GM21825 (cell line): Measurements from ENCODE around the gene B3GALT6.
A peak's percentile ranks its signal among the peaks of the same experiment; 100 is the strongest.

Source experiments
- ATAC-seq: cut with Tn5 transposase; IDR thresholded peaks from one replicate; pipeline ENCODE4 v1.9.1; 2021; ENCODE audit warnings: mild to moderate bottlenecking, moderate library complexity; ENCODE audit not compliant: unreplicated experiment

B3GALT6 gene

DNA sequence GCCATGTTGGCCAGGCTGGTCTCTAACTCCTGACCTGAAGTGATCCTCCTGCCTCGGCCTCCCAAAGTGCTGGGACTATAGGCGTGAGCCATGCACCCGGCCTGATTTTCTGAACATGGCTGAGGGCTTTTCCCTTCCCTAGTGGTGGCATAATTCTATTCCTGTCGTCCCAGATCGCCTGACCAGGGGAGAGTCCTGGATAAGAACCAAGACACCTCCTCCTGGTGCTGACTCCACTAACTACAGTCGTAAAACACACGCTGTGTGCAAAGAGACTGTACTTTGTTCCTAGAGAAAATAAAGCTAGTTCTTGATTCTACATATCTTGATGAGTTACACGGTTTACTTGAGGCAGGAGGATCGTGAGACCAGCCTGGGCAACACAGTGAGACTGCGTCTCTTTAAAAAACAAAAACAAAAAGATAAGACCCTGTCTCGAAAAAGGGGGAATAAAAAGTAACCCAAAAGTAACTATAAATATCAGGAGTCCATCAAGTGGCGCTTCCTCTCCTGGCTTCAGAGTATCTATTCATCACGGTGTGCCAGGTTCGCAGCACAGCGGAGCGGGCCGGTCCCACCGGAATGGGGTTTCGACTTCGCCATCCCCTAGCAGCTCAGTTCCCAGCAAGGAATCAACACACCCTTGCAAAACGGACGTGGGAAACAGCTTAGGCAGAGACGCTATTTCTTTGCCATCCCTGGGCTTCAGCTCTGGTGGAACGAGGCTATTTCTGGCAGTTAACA, 1.2 kb upstream of the B3GALT6 start:
- ATAC-seq = no peak

DNA sequence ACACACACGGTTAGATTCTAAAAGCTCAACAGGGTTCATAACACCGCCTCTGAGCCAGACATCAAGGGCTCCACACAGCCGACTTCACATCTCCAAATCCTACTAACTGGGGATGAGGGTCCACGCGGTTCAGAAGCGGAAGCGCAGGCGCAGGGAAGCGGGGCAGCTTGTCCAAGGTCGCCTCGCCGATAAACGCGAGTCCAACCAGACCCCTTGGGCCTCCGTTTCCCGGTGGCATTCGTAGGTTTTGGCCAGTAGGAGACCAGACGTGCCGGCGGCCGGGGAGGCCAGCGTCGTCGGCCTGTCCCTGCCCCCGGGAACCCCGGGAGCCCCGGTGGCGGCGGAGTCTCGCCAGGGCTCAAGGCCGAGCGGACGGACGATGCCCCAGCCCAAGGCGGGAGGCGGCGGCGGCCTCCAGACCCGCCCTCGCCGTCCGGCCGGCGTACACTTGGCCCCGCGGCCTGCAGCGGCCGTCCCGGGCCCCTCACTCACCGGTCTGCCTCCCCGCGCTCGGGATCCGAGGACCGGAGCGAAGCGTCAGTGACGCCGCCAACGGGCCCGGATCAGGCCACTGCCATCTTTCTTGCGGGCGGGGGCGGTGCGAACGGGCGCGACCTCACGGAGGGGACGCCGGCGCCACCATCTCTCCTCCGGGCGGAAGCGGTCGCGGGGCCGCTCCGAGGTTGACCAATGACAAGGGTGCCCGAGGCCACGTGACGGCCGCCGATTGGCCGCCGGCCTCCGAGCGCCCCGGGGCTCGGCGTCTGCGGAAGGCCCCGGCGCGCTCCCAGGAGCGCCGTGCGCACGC, 433 bp upstream of the B3GALT6 start, which contains the start of gene SDF4:
TSS of gene SDF4 (minus strand) at position 602 of the 808 bp plus-strand sequence. CDS start 3,229 bp downstream, outside the sequence.
- ATAC-seq = peak; percentile 78

GRCh38 chr1:1232796-1233566, 944 bp downstream of the B3GALT6 start:
- ATAC-seq = no peak

DNA sequence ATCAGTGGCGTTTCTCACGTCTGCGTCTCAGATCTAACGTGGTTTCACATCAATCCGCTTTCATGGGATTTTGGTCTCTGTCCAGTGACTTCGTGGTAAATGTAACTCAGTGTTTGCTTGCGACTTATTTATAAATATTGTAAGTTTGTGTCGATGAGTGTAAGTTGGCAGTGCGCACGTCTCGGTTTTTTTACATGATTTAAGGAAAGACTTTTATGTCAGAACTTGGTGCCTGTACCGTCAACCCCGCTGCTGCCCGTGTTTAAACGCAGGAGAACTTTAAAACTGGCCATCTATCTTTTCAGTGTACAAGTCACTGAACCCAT, 1.5 kb downstream of the B3GALT6 start:
- ATAC-seq = no peak

DNA sequence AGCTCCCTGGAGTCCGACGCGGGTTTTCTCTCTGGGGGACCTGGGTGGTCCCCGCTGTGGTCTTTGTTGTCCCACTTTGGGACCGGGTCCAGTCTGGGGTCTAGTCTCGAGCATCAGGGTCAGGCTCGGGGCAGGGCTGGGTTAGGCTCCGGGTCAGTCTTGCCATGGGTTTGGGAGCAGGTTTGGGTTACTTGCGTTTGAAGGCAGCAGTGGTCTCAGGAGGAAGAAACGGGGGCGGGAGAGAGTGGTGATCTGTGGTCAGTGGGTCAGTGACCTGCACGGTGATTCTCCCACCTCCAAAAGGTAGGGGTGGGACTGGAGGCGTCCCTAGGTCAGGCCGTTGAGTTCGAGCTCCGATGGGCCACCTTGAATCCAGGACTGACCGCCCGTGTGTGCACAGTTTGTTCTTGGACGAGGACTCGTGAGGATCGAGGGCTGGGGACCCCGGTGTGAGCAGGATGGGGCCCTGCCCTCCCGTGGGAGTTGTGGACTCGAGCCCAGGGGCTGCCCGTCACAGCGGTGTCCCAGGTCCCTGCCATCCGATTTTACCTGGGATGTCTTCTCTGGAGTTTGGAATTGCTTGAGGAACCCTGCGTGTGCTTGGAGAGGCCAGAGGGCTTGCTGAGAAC, 2.3 kb downstream of the B3GALT6 start:
- no peak for ATAC-seq

DNA sequence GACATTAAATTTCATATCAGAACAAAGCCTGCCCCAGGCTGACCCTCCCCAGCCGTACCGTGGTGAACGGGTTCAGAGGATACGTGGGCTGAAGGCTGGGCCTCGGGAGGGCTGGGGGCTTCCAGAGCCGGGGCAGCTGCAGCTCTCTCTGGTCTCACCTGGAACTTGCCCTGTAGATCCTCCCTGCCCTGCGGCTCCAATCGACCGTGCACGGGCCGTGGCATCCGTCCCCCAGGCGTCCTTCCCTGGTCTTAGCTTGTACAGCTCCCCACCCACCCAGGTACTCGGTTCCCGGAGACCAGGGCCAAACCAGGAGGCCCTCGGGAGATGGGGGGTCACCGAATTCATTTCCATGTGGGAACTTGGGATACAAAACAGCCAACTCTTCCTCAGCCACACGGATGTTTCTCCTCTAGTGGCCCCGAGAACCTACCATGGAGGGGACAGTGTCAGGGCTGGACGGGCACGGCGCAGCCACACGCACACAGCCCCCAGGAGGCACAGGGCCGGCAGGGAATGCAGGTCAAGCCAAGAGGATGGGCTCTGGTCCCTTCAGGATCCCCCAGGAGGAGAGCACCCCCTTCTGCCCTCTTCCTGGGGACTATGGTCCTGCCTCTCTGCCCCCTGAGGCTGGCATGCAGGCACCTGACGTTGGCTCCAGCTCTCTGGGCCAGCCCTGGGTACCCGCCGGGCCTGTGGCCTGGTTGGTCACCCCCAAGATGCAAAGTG, 3.1 kb downstream of the B3GALT6 start:
- no peak for ATAC-seq

DNA sequence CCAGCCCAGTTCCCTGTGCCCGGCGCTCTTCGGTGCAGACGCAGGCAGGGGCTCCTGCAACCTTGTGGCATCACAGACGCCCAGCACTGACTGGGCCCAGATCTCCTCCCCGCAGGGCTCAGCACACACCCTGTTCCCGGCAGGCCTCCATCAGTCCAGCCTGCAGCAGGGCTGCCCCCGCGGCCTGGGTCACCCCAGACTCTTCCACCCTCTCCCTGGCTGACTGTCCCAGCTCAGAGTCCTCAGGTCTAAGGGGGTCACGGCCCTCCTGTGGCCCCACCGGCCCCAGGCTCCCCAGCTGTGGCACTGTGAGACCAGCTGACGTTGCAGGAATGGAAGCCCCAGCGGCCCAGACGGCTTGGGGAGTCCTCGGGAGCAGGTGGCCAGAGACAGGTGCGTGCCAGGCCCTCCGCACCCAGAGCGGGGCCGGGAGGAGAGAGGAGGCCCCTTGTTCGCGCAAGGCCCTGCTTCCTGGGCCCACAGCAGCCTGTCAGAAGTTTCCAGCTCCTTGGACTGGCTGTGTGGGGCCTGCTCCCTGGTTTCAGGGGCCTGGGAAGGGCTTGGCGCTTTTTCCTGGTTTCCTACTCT, 4.2 kb downstream of the B3GALT6 start:
- no peak for ATAC-seq

DNA sequence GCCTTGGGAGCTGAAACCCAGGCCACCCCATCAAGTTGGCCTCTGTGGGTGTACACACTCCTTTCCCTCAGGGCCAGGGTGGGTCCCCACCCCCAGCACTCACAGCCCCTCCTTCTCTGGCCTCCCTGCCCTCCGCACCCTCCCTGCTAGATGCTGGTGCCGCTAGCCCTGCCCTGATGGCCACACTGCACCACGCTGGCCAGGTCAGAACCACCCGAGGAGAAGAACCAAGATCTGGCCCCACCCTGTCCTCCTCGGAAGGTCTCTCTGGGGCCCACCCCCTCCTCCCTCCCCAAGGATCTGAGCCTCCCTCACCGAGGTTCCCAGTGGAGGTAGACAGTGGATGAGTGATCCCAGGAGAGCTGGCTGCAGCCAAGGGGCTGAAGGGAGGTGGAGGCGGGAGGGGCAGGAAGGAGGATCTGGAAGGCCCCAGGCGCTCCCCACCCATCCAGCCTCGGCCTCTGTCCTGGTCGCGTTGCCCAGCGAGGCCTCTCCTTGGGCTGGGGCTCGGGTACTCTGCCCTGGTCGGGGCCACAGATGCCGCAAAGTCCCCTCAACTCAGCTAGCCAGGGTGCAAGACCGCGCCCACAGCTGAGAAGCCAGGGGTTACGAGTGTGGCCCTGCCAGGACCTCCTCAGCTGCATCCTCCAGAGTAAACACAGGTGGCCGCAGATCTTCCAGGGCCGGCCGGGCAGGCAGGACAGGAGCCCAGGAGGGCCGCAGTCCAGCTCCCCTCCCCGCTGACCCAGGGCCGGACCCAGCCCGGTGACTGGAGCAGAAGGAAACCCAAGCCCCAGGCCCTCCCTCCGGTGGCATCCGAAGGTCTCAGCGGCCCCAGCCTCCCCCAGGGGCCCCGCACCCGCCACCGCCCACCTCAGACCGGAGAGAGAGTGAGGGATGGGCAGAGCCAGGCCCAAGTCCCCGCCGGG, 5.2 kb downstream of the B3GALT6 start:
- ATAC-seq = no peak

GRCh38 chr1:1237874-1238701, 6.1 kb downstream of the B3GALT6 start:
- no peak for ATAC-seq

- ATAC-seq = no peak
Measured at GRCh38 chr1:1238702-1239178, 6.7 kb downstream of the B3GALT6 start.

DNA sequence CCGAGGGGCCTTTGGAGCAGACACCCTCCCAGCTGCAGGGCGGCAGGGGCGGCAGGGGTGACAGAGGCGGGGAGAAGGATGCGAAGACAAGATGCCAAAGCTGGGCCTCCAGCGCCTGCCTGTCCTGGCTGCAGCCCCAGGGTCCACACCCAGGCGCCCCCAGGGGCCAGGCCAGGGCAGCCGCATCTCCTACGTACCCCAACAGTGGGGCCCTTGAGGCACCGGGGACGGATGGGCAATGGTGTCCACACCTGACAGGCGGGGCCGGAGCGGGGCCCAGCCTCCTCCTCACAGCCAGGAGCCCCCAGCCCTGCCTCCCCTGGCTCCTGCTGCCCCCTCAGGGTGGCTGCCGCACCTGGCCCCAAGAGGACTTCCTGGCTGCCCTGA, 7.2 kb downstream of the B3GALT6 start:
- no peak for ATAC-seq

- no peak for ATAC-seq
Measured at GRCh38 chr1:1239614-1240347, 7.7 kb downstream of the B3GALT6 start.

- no peak for ATAC-seq
Measured at GRCh38 chr1:1240348-1240732, 8.3 kb downstream of the B3GALT6 start.

- no peak for ATAC-seq
Measured at GRCh38 chr1:1240822-1241587, 9.0 kb downstream of the B3GALT6 start.

- ATAC-seq = no peak
Measured at GRCh38 chr1:1241588-1242219, 9.7 kb downstream of the B3GALT6 start.
